ENCODE measurements around the gene TTC8. TPM values are rescaled to one million over a fixed set of nuclear protein-coding genes. Genes with fewer than 3 reads are reported as not detected.

The TTC8 gene
- polyA plus RNA-seq, 3 donors, result 2.3 to 3.7 (median 2.7) TPM

DNA sequence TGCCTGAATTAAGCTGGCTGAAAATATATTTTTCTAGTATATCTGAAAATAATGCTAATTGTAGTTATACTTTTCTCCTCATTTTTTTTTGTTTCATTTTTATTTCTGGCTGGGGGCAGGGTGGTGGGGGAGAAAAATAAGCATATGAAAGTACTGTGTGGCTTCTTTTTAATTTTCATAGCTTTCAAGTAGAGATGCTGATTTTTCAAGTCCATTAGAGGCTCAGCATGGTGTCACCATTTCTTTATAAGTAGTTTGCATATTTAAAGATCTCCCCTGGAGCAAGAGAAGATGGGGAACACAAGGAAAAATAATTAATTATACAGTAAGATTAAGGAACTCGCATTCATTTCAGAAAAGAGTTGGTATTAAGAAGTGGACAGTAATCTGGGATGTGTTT is 27.1 kb downstream of the TTC8 start:
- Histone ChIP-seq H3K4me3 (replicated peaks in 1 of 3; ENCODE audit: low read depth in 2 of 3, low read length in 3 of 3) (no peak overlapping the region), H2AFZ (ENCODE audit: insufficient read depth, low read depth, low read length, poor library complexity, severe bottlenecking) (no peak overlapping the region), H3K36me3 (replicated peaks in 1 of 2; ENCODE audit: control insufficient read depth in 1 of 2, insufficient read depth in 2 of 2, low read length in 2 of 2) (no peaks in the 10 kb centered on the region), H3K79me2 (ENCODE audit: insufficient read depth, low read length) (no peaks in the 10 kb centered on the region), H3K27me3 (ENCODE audit: control insufficient read depth in 2 of 2, insufficient read depth in 2 of 2, low read length in 2 of 2) (no peaks in the 10 kb centered on the region), H3K9me3 (replicated peaks in 1 of 2; ENCODE audit: control insufficient read depth in 1 of 2, insufficient read depth in 1 of 2, low read length in 2 of 2) (no peaks in the 10 kb centered on the region), H3K27ac (ENCODE audit: low read depth in 1 of 2, low read length in 2 of 2) (no peak overlapping the region), H3K9ac (ENCODE audit: insufficient read depth, low read length, poor library complexity, severe bottlenecking) (no peak overlapping the region), H3K4me2 (replicated peaks; ENCODE audit: extremely low read depth, low read length, poor library complexity, severe bottlenecking) (no peak overlapping the region), H3K4me1 (ENCODE audit: control insufficient read depth in 1 of 2, insufficient read depth in 2 of 2, low read length in 2 of 2) (peaks cover 0 to 4% of the 10 kb centered on the region in 2 donors), H4K20me1 (ENCODE audit: insufficient read depth, low read length) (no peaks in the 10 kb centered on the region)
- TF ChIP-seq CTCF (IDR thresholded peaks at IDR 0.05), result no peak
- peaks cover 4% of the 10 kb centered on the region for H3K4me1 Mint-ChIP-seq
- no peak overlapping the region for H3K4me3 Mint-ChIP-seq
- H3K9me3 Mint-ChIP-seq, result no peaks in the 10 kb centered on the region
- WGBS (ENCODE audit: insufficient coverage), result no CpG with 5 or more reads among the region's 1 CpG
- intact Hi-C loops (cut with micrococcal nuclease), result no loop called here
- no peak for DNase-seq
- no peaks in the 10 kb centered on the region for H3K27me3 Mint-ChIP-seq (ENCODE audit: low read depth in 3 of 3)
- H3K27ac Mint-ChIP-seq, result peak overlapping the region in 1 of 7 donors; percentile 50
- H3K36me3 Mint-ChIP-seq, result no peaks in the 10 kb centered on the region

DNA sequence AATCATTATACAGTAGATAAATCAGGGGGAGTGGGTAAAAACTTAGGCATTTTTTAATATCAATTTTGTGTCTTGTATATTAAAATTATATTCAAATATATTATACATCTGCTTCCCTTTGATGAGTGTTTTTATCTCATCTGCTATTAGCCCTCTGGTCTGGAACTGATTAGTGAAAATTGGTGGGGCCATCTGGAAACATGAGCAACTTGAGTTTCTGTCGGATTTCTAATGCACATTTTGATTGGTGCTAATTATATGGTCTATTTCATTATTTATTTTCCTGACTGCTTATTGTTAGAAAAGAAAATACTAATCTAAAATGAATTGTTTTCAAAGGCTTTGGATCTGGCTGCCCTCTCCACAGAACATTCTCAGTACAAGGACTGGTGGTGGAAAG is 28.2 kb downstream of the TTC8 start:
- intact Hi-C loops (cut with micrococcal nuclease), result no loop called here
- Mint-ChIP-seq H3K4me3 (no peak overlapping the region), H3K9me3 (no peaks in the 10 kb centered on the region), H3K27me3 (ENCODE audit: low read depth in 3 of 3) (no peaks in the 10 kb centered on the region), H3K36me3 (no peaks in the 10 kb centered on the region), H3K4me1 (peaks cover 4% of the 10 kb centered on the region), H3K27ac (no peak overlapping the region)
- no peaks in the 10 kb centered on the region for H3K9me3 ChIP-seq (replicated peaks in 1 of 2; ENCODE audit: control insufficient read depth in 1 of 2, insufficient read depth in 1 of 2, low read length in 2 of 2)
- H4K20me1 ChIP-seq (ENCODE audit: insufficient read depth, low read length), result no peaks in the 10 kb centered on the region
- no CpG with 5 or more reads among the region's 1 CpG for WGBS (ENCODE audit: insufficient coverage)
- TF ChIP-seq CTCF (IDR thresholded peaks at IDR 0.05), result no peak
- H3K9ac ChIP-seq (ENCODE audit: insufficient read depth, low read length, poor library complexity, severe bottlenecking), result no peak overlapping the region
- DNase-seq, result no peak
- no peak overlapping the region for H3K4me2 ChIP-seq (replicated peaks; ENCODE audit: extremely low read depth, low read length, poor library complexity, severe bottlenecking)
- H3K36me3 ChIP-seq (replicated peaks in 1 of 2; ENCODE audit: control insufficient read depth in 1 of 2, insufficient read depth in 2 of 2, low read length in 2 of 2), result no peaks in the 10 kb centered on the region
- H3K4me3 ChIP-seq (replicated peaks in 1 of 3; ENCODE audit: low read depth in 2 of 3, low read length in 3 of 3), result no peak overlapping the region
- no peak overlapping the region for H2AFZ ChIP-seq (ENCODE audit: insufficient read depth, low read depth, low read length, poor library complexity, severe bottlenecking)
- no peaks in the 10 kb centered on the region for H3K27me3 ChIP-seq (ENCODE audit: control insufficient read depth in 2 of 2, insufficient read depth in 2 of 2, low read length in 2 of 2)
- H3K79me2 ChIP-seq (ENCODE audit: insufficient read depth, low read length), result no peaks in the 10 kb centered on the region
- no peak overlapping the region for H3K27ac ChIP-seq (ENCODE audit: low read depth in 1 of 2, low read length in 2 of 2)
- peaks cover 0 to 4% of the 10 kb centered on the region in 2 donors for H3K4me1 ChIP-seq (ENCODE audit: control insufficient read depth in 1 of 2, insufficient read depth in 2 of 2, low read length in 2 of 2)

Data from CD14-positive monocyte (primary cell).